ENCODE results near the gene RNF220. TPM values are rescaled to one million over a fixed set of nuclear protein-coding genes. Genes with fewer than 3 reads are reported as not detected.

The RNF220 gene
- total RNA-seq, 1 donor from 2014 or later: 62.6 TPM

DNA sequence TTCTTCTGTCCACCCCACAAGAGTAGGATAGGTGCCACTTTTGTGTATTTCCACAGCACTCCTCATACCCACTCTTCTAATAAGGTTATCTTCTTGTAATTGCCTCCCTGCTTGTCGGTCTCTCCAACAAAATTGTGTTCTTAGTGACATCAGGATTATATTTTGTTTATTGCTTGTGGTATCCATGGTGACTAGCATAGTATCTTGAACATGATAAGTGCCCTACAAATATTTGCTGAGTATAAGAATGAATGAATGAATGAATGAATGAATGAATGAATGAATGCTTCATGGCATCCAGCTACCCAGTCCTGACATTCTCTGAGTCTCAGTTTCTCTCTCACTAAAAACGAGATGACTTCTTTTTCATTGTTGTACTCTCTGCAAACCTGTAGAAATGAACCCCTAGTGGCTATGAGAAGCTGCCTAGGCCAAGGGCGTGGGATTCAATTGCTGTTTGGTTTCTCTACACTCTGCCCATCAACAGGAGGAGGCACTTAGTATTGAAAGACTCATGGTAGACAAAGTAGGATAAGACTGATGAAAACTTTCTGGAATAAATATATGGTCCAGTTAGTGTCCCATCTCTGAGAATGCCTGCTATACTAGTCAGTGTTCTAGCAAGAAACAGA is 148.2 kb downstream of the RNF220 start:
- Histone ChIP-seq H3K4me1 (no peaks in the 10 kb centered on the region), H3K27ac (replicated peaks) (no peak overlapping the region), H3K36me3 (no peaks in the 10 kb centered on the region), H3K4me3 (no peak overlapping the region), H3K27me3 (ENCODE audit: low read depth) (peaks cover 19% of the 10 kb centered on the region), H3K9me3 (replicated peaks) (no peaks in the 10 kb centered on the region)
- DNase-seq: no peak
- TF ChIP-seq, protein P1, sequence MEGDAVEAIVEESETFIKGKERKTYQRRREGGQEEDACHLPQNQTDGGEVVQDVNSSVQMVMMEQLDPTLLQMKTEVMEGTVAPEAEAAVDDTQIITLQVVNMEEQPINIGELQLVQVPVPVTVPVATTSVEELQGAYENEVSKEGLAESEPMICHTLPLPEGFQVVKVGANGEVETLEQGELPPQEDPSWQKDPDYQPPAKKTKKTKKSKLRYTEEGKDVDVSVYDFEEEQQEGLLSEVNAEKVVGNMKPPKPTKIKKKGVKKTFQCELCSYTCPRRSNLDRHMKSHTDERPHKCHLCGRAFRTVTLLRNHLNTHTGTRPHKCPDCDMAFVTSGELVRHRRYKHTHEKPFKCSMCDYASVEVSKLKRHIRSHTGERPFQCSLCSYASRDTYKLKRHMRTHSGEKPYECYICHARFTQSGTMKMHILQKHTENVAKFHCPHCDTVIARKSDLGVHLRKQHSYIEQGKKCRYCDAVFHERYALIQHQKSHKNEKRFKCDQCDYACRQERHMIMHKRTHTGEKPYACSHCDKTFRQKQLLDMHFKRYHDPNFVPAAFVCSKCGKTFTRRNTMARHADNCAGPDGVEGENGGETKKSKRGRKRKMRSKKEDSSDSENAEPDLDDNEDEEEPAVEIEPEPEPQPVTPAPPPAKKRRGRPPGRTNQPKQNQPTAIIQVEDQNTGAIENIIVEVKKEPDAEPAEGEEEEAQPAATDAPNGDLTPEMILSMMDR (IDR thresholded peaks at IDR 0.05; ENCODE audit: borderline replicate concordance): no peak
- intact Hi-C loops (cut with micrococcal nuclease): no loop called here

DNA sequence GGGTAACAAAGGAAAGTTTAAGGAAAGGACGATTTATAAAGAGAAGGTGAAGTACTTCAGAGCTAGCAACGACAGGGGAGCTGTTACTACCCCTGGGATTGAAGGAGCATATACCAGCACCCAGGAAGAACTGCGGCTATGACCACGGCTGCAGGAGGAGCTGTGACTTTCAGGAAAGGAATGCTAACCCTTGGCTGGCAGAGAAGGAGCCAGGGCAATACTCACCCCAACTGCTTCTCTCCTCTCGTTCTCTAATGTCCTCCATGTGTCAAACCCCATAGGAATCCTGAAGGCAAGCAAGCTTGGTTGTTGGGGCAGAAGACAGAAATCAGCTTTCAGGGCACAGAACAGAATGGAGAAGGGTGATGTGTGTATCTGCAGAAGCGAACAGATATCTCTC is 148.7 kb downstream of the RNF220 start:
- Histone ChIP-seq H3K27me3 (ENCODE audit: low read depth) (peaks cover 17% of the 10 kb centered on the region), H3K4me3 (no peak overlapping the region), H3K9me3 (replicated peaks) (no peaks in the 10 kb centered on the region), H3K36me3 (no peaks in the 10 kb centered on the region), H3K4me1 (no peaks in the 10 kb centered on the region), H3K27ac (replicated peaks) (no peak overlapping the region)
- TF ChIP-seq, protein P1 (IDR thresholded peaks at IDR 0.05; ENCODE audit: borderline replicate concordance): no peak
- intact Hi-C loops (cut with micrococcal nuclease): no loop called here
- DNase-seq: no peak

DNA sequence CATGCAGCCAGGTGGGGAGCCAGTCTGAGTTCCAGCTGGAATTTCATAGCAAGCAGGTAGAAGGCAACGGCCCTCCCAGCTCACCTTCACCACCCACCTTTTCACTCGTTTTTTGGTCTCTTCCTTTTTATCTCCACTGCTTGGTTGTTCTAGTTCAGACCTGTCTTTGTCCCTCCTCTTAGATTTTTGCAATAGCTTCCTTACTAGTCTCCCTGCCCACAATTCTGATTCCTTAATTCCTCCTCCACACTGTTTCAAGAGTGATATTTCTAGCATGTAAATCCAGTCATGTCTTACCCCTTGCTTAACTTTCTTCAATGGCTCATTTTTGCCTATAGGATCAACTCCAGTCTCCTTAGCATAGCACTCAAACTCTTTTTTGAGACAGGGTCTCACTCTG is 149.7 kb downstream of the RNF220 start:
- H3K27ac ChIP-seq (replicated peaks): no peak overlapping the region
- DNase-seq: no peak
- H3K9me3 ChIP-seq (replicated peaks): no peaks in the 10 kb centered on the region
- no peaks in the 10 kb centered on the region for H3K4me1 ChIP-seq
- peaks cover 26% of the 10 kb centered on the region for H3K27me3 ChIP-seq (ENCODE audit: low read depth)
- H3K36me3 ChIP-seq: no peaks in the 10 kb centered on the region
- intact Hi-C loops (cut with micrococcal nuclease): no loop called here
- no peak overlapping the region for H3K4me3 ChIP-seq
- TF ChIP-seq, protein P1 (IDR thresholded peaks at IDR 0.05; ENCODE audit: borderline replicate concordance): no peak

DNA sequence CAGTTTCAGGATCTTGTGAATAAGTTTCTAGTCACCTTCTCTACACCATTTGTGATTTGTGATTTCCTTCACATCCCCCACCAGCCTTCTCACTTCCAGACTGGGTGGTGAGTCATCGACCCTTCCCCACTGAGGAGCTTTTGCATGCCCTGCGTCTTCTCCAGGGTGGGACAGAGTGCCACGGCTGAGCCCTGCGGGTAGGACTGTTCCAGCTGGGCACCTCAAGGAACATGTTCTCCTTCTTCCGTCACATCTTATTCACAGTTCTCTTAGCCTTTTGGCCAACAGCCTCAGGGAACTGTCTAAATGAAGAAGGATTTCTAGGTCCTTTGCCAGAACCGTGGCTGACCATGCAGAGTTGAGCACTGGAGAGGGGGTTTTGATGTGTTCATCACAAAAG is 152.7 kb downstream of the RNF220 start:
- no peak for DNase-seq
- TF ChIP-seq, protein P1 (IDR thresholded peaks at IDR 0.05; ENCODE audit: borderline replicate concordance): no peak
- intact Hi-C loops (cut with micrococcal nuclease): no loop called here
- Histone ChIP-seq H3K9me3 (replicated peaks) (no peaks in the 10 kb centered on the region), H3K4me3 (no peak overlapping the region), H3K36me3 (no peaks in the 10 kb centered on the region), H3K27ac (replicated peaks) (no peak overlapping the region), H3K4me1 (no peaks in the 10 kb centered on the region), H3K27me3 (ENCODE audit: low read depth) (peaks cover 53% of the 10 kb centered on the region)

GRCh38 chr1:44558883-44559282 is 153.8 kb downstream of the RNF220 start:
- Histone ChIP-seq H3K4me1 (no peaks in the 10 kb centered on the region), H3K27ac (replicated peaks) (no peak overlapping the region), H3K27me3 (ENCODE audit: low read depth) (peaks cover 59% of the 10 kb centered on the region), H3K9me3 (replicated peaks) (no peaks in the 10 kb centered on the region), H3K4me3 (no peak overlapping the region), H3K36me3 (no peaks in the 10 kb centered on the region)
- DNase-seq: no peak
- TF ChIP-seq, protein P1 (IDR thresholded peaks at IDR 0.05; ENCODE audit: borderline replicate concordance): no peak
- intact Hi-C loops (cut with micrococcal nuclease): no loop called here

Measured in left ventricle myocardium inferior (tissue), 1 donor.